Natural killer cell (primary cell): ENCODE data around the gene MCOLN1. TPM values are rescaled to one million over a fixed set of nuclear protein-coding genes. Genes with fewer than 3 reads are reported as not detected.

Experiments used
- ATAC-seq, 3 donors: fragments of 150-1000 bp in 2 of 3; fragments of 200-7000 bp in 1 of 3; cut with Tn5 transposase; 1 replicate in 1 of 3; 2 replicates in 2 of 3; pipeline ENCODE4 v1.10.0; 2021; ENCODE audit warnings: mild to moderate bottlenecking in 2 of 3, moderate library complexity in 2 of 3
- DNase-seq, 2 donors: peaks; one replicate each; pipeline versions ENCODE4 v3.0.0 to v3.0.0-alpha.2; 2013 to 2021; ENCODE audit warnings: mixed read lengths in 1 of 2
- H3K27ac ChIP-seq: one replicate; pipeline ENCODE4 v1.5.1; 2013; ENCODE audit warnings: mild to moderate bottlenecking, low read length
- H3K27me3 ChIP-seq: one replicate; pipeline ENCODE4 v1.6.1; 2013; ENCODE audit warnings: low read length; ENCODE audit not compliant: control insufficient read depth, insufficient read depth
- H3K36me3 ChIP-seq: one replicate; pipeline ENCODE4 v1.6.1; 2013; ENCODE audit warnings: low read length; ENCODE audit not compliant: control insufficient read depth, insufficient read depth
- H3K4me1 ChIP-seq: one replicate; pipeline ENCODE4 v1.6.1; 2013; ENCODE audit warnings: low read length; ENCODE audit not compliant: control insufficient read depth, insufficient read depth
- H3K4me3 ChIP-seq: one replicate; pipeline ENCODE4 v1.5.1; 2013; ENCODE audit warnings: low read length
- H3K9me3 ChIP-seq: one replicate; pipeline ENCODE4 v1.6.1; 2013; ENCODE audit warnings: low read length; ENCODE audit not compliant: control insufficient read depth, insufficient read depth
- H3K27ac Mint-ChIP-seq, 2 donors: one replicate each; pipeline ENCODE4 v1.8.0; 2022; ENCODE audit warnings: mild to moderate bottlenecking in 2 of 2, mixed read lengths in 2 of 2, moderate library complexity in 1 of 2
- H3K27me3 Mint-ChIP-seq, 2 donors: one replicate each; pipeline ENCODE4 v1.8.0; 2022; ENCODE audit warnings: low read depth in 2 of 2, mixed read lengths in 2 of 2
- H3K36me3 Mint-ChIP-seq: one replicate; pipeline ENCODE4 v1.8.0; 2022; ENCODE audit warnings: mixed read lengths
- H3K4me1 Mint-ChIP-seq, 2 donors: one replicate each; pipeline ENCODE4 v1.8.0; 2022; ENCODE audit warnings: mixed read lengths in 2 of 2
- H3K4me3 Mint-ChIP-seq: one replicate; pipeline ENCODE4 v1.8.0; 2022; ENCODE audit warnings: mild to moderate bottlenecking, moderate library complexity, mixed read lengths
- H3K9me3 Mint-ChIP-seq, 2 donors: one replicate each; pipeline ENCODE4 v1.8.0; 2022; ENCODE audit warnings: mixed read lengths in 2 of 2
- CTCF ChIP-seq: fragments of 200-600 bp; IDR thresholded peaks from one replicate; pipeline ENCODE4 v1.8.0; 2022; ENCODE audit warnings: antibody characterized with exemption
- WGBS: methylation state at CpG from one replicate; pipeline ENCODE4 v1.1.7; 2013; ENCODE audit warnings: missing lambda C conversion rate; ENCODE audit not compliant: insufficient coverage; 5-methylcytosine and 5-hydroxymethylcytosine counted together
- intact Hi-C: fragments of 100-400 bp; cut with micrococcal nuclease; formaldehyde crosslinking; loops from one replicate; pipeline ENCODE4 v1.14.2; 2022
- total RNA-seq, 4 donors: library from RNA; stranded (reverse); fragments of 120-200 nt in 1 of 4; gene quantifications; one replicate each; pipeline versions ENCODE4 v1.2.3 to v1.2.4, GENCODE V29; 2013 to 2022

Gene MCOLN1
- total RNA-seq, 3 donors from 2014 or later (not counting 1 experiment from before 2014, with no cell fraction given): 22.9 to 37.6 (median 27.8) TPM

GRCh38 chr19:7500811-7501450 lies 21.5 kb upstream of the MCOLN1 start:
- WGBS: 5% methylated on average over 93 of the region's 93 CpGs
- Histone ChIP-seq H3K9me3 (no peaks in the 10 kb centered on the region), H3K27ac (no peak overlapping the region), H3K27me3 (peaks cover 21% of the 10 kb centered on the region), H3K4me3 (no peak overlapping the region), H3K4me1 (peaks cover 11% of the 10 kb centered on the region), H3K36me3 (no peaks in the 10 kb centered on the region)
- H3K9me3 Mint-ChIP-seq: no peaks in the 10 kb centered on the region
- no peak for TF ChIP-seq CTCF
- ATAC-seq (no peak), DNase-seq (peak in 1 of 2 donors; percentile 54)
- intact Hi-C loops: no loop called here
- no peaks in the 10 kb centered on the region for H3K36me3 Mint-ChIP-seq
- peaks cover 0 to 7% of the 10 kb centered on the region in 2 donors for H3K4me1 Mint-ChIP-seq
- H3K27ac Mint-ChIP-seq: no peak overlapping the region
- H3K27me3 Mint-ChIP-seq: peaks cover 23 to 32% of the 10 kb centered on the region in 2 donors
- H3K4me3 Mint-ChIP-seq: no peak overlapping the region

- Histone ChIP-seq H3K4me1 (peaks cover 18% of the 10 kb centered on the region), H3K27me3 (peaks cover 24% of the 10 kb centered on the region), H3K9me3 (peaks cover 3% of the 10 kb centered on the region), H3K4me3 (no peak overlapping the region), H3K27ac (no peak overlapping the region), H3K36me3 (no peaks in the 10 kb centered on the region)
- no peaks in the 10 kb centered on the region for H3K36me3 Mint-ChIP-seq
- no peak overlapping the region for H3K27ac Mint-ChIP-seq
- H3K4me3 Mint-ChIP-seq: no peak overlapping the region
- intact Hi-C loops: no loop called here
- no peak for DNase-seq
- H3K27me3 Mint-ChIP-seq: peaks cover 16 to 31% of the 10 kb centered on the region in 2 donors
- WGBS: 67% methylated on average over 2 of the region's 2 CpGs
- TF ChIP-seq CTCF: no peak
- no peaks in the 10 kb centered on the region for H3K9me3 Mint-ChIP-seq
- H3K4me1 Mint-ChIP-seq: peaks cover 0 to 16% of the 10 kb centered on the region in 2 donors
- no peak for ATAC-seq
Measured at GRCh38 chr19:7502552-7502951, 19.9 kb upstream of the MCOLN1 start.

- DNase-seq: no peak
- H3K27ac Mint-ChIP-seq: no peak overlapping the region
- Histone ChIP-seq H3K27ac (no peak overlapping the region), H3K4me1 (peaks cover 18% of the 10 kb centered on the region), H3K27me3 (peaks cover 24% of the 10 kb centered on the region), H3K4me3 (no peak overlapping the region), H3K9me3 (peaks cover 3% of the 10 kb centered on the region), H3K36me3 (no peaks in the 10 kb centered on the region)
- intact Hi-C loops: no loop called here
- 79% methylated on average over 5 of the region's 6 CpGs for WGBS
- H3K4me3 Mint-ChIP-seq: no peak overlapping the region
- TF ChIP-seq CTCF: no peak
- peaks cover 0 to 22% of the 10 kb centered on the region in 2 donors for H3K4me1 Mint-ChIP-seq
- H3K36me3 Mint-ChIP-seq: no peaks in the 10 kb centered on the region
- H3K27me3 Mint-ChIP-seq: peaks cover 8 to 21% of the 10 kb centered on the region in 2 donors
- ATAC-seq: no peak
- no peaks in the 10 kb centered on the region for H3K9me3 Mint-ChIP-seq
Measured at GRCh38 chr19:7504684-7505083, 17.7 kb upstream of the MCOLN1 start.

GRCh38 chr19:7505288-7505681 lies 17.1 kb upstream of the MCOLN1 start:
- Histone ChIP-seq H3K4me1 (peaks cover 18% of the 10 kb centered on the region), H3K36me3 (no peaks in the 10 kb centered on the region), H3K27ac (no peak overlapping the region), H3K9me3 (peaks cover 3% of the 10 kb centered on the region), H3K27me3 (peaks cover 22% of the 10 kb centered on the region), H3K4me3 (no peak overlapping the region)
- Mint-ChIP-seq H3K4me3 (no peak overlapping the region), H3K9me3 (no peaks in the 10 kb centered on the region), H3K4me1 (peaks cover 0 to 22% of the 10 kb centered on the region in 2 donors), H3K27ac (no peak overlapping the region), H3K27me3 (peaks cover 8 to 17% of the 10 kb centered on the region in 2 donors), H3K36me3 (no peaks in the 10 kb centered on the region)
- no peak for TF ChIP-seq CTCF
- intact Hi-C loops: no loop called here
- 20% methylated on average over 19 of the region's 19 CpGs for WGBS
- DNase-seq: no peak
- no peak for ATAC-seq
